Peyer's patch (tissue), 4 donors: ENCODE measurements around the gene C11orf91. TPM values are rescaled to one million over a fixed set of nuclear protein-coding genes. Genes with fewer than 3 reads are reported as not detected.
"Not testable (repeated sequence)": the region's sequence is repeated elsewhere in the genome, so short reads cannot be mapped to it uniquely, and the experiment has no call there.

Experiments
- DNase-seq, 3 donors: peaks; one replicate each; pipeline ENCODE4 v3.0.0-alpha.2; 2017 to 2019
- H3K27ac ChIP-seq, 4 donors: fragments of 200-600 bp; sonication (generic); one replicate each; pipeline ENCODE4 v1.5.1; 2016 to 2019
- H3K27me3 ChIP-seq, 2 donors: fragments of 200-600 bp; sonication (generic); one replicate each; pipeline ENCODE4 v1.5.1; 2019
- H3K36me3 ChIP-seq, 3 donors: fragments of 200-600 bp; sonication (generic); one replicate each; pipeline ENCODE4 v1.5.1; 2016 to 2019
- H3K4me1 ChIP-seq, 4 donors: fragments of 200-600 bp; sonication (generic); one replicate each; pipeline ENCODE4 v1.5.1; 2016 to 2019
- H3K4me3 ChIP-seq, 4 donors: fragments of 200-600 bp; sonication (generic); 1 replicate in 3 of 4; 2 replicates in 1 of 4; pipeline ENCODE4 v1.5.1; 2016 to 2019; ENCODE audit warnings: mild to moderate bottlenecking in 1 of 4
- H3K9me3 ChIP-seq, 4 donors: fragments of 200-600 bp; sonication (generic); one replicate each; pipeline ENCODE4 v1.5.1; 2016 to 2019; ENCODE audit warnings: mild to moderate bottlenecking in 1 of 4
- CTCF ChIP-seq, 6 experiments: fragments of 450-650 bp in 4 of 6; fragments of 200-600 bp in 2 of 6; sonication (generic) in 1 of 6; IDR thresholded peaks; one replicate each; pipeline ENCODE4 v1.5.1; 2017 to 2019; ENCODE audit warnings: antibody characterized with exemption in 6 of 6, mild to moderate bottlenecking in 3 of 6, moderate library complexity in 1 of 6
- POLR2A ChIP-seq, 2 donors: fragments of 450-650 bp; IDR thresholded peaks; one replicate each; pipeline ENCODE4 v1.5.1; 2017; ENCODE audit warnings: antibody characterized with exemption in 2 of 2, mild to moderate bottlenecking in 2 of 2, moderate library complexity in 2 of 2
- total RNA-seq, 4 donors: library from RNA; depleted of rRNA; stranded (reverse); fragments of >200 nt; gene quantifications; one replicate each; pipeline ENCODE4 v1.1.0, GENCODE V29; 2016

Gene C11orf91
- total RNA-seq, 4 donors from 2014 or later, result not detected

GRCh38 chr11:33682446-33682845 is 18.2 kb downstream of the C11orf91 start:
- no peaks in the 10 kb centered on the region for H3K9me3 ChIP-seq
- H3K36me3 ChIP-seq, result no peaks in the 10 kb centered on the region
- no peak overlapping the region for H3K27ac ChIP-seq
- DNase-seq, result no peak
- H3K4me3 ChIP-seq, result no peak overlapping the region
- no peaks in the 10 kb centered on the region for H3K4me1 ChIP-seq
- H3K27me3 ChIP-seq, result no peaks in the 10 kb centered on the region
- TF ChIP-seq CTCF (IDR thresholded peaks at IDR 0.05) (no peak), POLR2A (IDR thresholded peaks at IDR 0.05) (no peak)

- no peaks in the 10 kb centered on the region for H3K9me3 ChIP-seq
- TF ChIP-seq POLR2A (IDR thresholded peaks at IDR 0.05) (no peak), CTCF (IDR thresholded peaks at IDR 0.05) (no peak)
Observed at GRCh38 chr11:33682019-33682418, 18.6 kb downstream of the C11orf91 start.

GRCh38 chr11:33678616-33679015 is 22.0 kb downstream of the C11orf91 start:
- not testable (repeated sequence) for H3K9me3 ChIP-seq, DNase-seq, H3K27ac ChIP-seq, H3K4me1 ChIP-seq, H3K4me3 ChIP-seq, H3K36me3 ChIP-seq, H3K27me3 ChIP-seq

More at GRCh38 chr11:33682019-33682418, 18.6 kb downstream of the C11orf91 start:
- Histone ChIP-seq H3K27me3 (no peaks in the 10 kb centered on the region), H3K27ac (no peak overlapping the region), H3K4me1 (no peaks in the 10 kb centered on the region), H3K4me3 (no peak overlapping the region), H3K36me3 (no peaks in the 10 kb centered on the region)
- no peak for DNase-seq

- no peak overlapping the region for H3K4me3 ChIP-seq
- H3K4me1 ChIP-seq, result no peaks in the 10 kb centered on the region
- H3K36me3 ChIP-seq, result no peaks in the 10 kb centered on the region
- no peak overlapping the region for H3K27ac ChIP-seq
- no peak for TF ChIP-seq CTCF (IDR thresholded peaks at IDR 0.05)
- no peak for TF ChIP-seq POLR2A (IDR thresholded peaks at IDR 0.05)
- no peak for DNase-seq
- H3K27me3 ChIP-seq, result no peaks in the 10 kb centered on the region
- H3K9me3 ChIP-seq, result no peaks in the 10 kb centered on the region
Observed at GRCh38 chr11:33674035-33674814, 26.4 kb downstream of the C11orf91 start.

GRCh38 chr11:33672273-33672672 is 28.4 kb downstream of the C11orf91 start:
- Histone ChIP-seq H3K27ac (no peak overlapping the region), H3K36me3 (no peaks in the 10 kb centered on the region), H3K4me1 (no peaks in the 10 kb centered on the region), H3K4me3 (no peak overlapping the region), H3K27me3 (no peaks in the 10 kb centered on the region), H3K9me3 (no peaks in the 10 kb centered on the region)
- DNase-seq, result no peak
- TF ChIP-seq CTCF (IDR thresholded peaks at IDR 0.05), result no peak
- no peak for TF ChIP-seq POLR2A (IDR thresholded peaks at IDR 0.05)

- Histone ChIP-seq H3K27ac (no peak overlapping the region), H3K4me1 (no peaks in the 10 kb centered on the region), H3K9me3 (no peaks in the 10 kb centered on the region), H3K4me3 (no peak overlapping the region), H3K27me3 (no peaks in the 10 kb centered on the region), H3K36me3 (no peaks in the 10 kb centered on the region)
- no peak for DNase-seq
- TF ChIP-seq POLR2A (IDR thresholded peaks at IDR 0.05) (no peak), CTCF (IDR thresholded peaks at IDR 0.05) (no peak)
Observed at GRCh38 chr11:33670250-33671011, 30.2 kb downstream of the C11orf91 start.
